ENCODE measurements around the gene OGFOD3.
"Not testable (repeated sequence)": the region's sequence is repeated elsewhere in the genome, so short reads cannot be mapped to it uniquely, and the experiment has no call there.

The OGFOD3 gene

DNA sequence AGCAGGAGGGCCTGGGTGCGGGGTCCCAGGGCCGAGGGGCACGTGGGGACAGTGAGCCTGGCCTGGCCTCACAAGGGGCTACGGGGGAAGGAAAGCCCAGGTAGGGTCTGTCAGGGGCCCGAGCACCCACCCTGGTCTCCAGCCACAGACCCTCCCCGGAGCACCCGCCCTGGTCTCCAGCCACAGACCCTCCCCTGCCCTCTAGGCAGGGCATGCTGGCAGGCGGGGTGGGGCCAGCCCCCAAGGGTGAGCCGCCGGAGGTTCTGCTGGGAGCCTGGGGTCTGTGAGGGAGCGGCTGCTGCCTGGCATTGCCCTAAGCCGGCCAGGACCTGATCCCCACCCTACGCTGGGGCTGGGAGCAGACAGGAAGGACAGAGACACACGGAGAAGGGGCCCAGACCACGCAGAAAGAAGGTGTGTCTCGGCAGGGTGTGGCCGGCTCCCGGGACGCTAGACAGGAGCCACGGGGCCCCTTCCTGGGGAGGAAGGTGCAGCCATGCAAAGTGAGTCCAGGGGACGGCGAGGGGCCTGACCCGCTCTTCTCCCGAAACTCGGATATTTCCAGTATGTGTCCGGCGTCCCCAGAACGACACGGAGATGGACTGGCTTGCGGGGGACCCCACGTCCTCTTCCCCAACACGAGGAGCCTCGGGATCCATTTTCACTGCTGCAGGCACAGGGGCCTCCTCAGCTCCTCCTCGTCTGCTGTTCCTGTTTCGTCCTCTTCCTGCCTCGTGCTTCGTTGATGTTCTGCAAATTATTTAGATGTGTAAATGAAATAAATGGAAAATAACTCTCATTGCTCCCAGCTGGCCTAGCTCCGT is 31.3 kb downstream of the OGFOD3 start:
- DNase-seq = no peak

DNA sequence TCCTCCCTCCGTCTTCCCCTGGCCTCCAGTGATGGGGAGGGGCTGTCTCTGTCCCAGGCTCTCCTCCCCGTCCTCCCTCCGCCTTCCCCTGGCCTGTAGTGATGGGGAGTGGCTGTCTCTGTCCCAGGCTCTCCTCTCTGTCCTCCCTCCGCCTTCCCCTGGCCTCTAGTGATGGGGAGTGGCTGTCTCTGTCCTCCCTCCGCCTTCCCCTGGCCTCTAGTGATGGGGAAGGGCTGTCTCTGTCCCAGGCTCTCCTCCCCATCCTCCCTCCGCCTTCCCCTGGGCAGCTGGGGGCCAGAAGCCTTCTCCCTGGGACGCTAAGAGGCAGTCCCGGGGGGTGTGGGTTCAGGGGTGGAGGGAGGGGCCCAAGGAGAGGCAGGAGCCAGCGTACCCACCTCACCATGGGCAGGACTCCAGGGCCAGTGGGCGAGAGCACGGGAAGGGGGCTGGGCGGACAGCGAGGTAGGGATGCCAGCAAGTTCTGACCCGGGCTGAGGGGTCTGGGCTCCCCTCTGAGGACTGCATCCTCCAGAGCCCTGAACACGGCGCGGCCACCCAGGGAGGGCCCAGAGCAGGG is 32.0 kb downstream of the OGFOD3 start:
- DNase-seq = no peak

DNA sequence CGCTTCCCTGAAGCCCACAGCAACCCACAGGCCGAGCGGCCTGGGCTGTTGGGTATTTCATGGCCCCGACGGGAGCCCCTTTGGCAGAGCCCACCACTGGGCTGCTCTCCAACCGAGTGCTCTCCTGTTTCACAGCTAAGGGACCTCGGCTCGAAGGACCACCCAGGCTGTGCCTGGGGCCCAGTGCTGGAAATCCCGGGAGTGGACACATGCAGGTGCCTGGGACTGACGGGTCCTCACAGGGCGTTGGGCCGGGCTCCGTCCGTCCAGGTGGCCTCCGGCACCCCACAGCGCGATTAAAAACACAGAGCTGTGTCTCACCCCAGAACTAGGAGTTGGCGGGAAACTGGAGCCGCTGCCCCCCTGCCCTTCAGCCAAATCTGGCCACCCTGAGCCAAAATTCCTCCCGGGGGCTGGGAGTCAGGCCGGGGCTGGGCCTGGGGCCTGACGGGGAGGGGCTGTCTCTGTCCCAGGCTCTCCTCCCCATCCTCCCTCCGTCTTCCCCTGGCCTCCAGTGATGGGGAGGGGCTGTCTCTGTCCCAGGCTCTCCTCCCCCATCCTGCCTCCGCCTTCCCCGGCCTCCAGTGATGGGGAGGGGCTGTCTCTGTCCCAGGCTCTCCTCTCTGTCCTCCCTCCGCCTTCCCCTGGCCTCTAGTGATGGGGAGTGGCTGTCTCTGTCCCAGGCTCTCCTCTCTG is 32.7 kb downstream of the OGFOD3 start:
- DNase-seq = no peak

DNA sequence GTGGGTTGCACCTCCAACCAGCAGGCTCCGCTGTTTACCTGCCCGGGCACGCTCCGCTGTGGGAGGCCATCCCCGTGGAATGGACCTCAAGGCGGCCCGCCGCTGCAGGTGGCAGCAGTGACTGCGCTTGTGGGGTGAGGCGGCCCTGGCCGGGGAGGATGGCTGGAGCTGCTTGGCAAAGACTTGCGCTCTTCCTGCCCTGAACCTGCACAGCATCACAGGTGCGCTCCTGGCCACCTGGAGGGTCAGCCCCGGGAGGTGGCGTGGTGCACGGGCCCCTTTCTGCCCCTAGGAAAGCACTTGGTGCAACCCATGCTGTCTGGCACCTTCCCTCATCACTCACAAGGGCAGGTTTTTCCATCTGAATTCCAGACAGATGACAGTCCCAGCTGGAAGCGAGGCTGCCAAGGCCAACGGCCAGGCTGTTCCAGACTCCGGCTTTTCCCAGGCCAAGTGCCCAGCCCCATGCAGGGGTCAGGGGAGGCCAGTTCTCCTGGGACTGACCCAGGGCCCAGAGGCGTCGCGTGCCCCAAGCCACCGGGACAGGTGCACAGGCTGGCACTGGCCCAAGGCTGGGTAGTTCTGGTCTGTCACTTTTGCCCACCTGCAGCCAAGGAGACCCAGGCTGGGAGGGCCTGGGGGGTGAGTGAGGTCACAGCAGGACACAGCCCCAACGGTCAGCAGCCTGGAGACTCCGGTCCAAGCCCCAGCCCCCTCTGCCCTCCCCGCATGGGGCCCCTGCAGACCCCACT is 33.5 kb downstream of the OGFOD3 start:
- DNase-seq = peak; percentile 73

- DNase-seq = peak; percentile 45
Observed at GRCh38 chr17:82384051-82384729, 34.2 kb downstream of the OGFOD3 start.

DNA sequence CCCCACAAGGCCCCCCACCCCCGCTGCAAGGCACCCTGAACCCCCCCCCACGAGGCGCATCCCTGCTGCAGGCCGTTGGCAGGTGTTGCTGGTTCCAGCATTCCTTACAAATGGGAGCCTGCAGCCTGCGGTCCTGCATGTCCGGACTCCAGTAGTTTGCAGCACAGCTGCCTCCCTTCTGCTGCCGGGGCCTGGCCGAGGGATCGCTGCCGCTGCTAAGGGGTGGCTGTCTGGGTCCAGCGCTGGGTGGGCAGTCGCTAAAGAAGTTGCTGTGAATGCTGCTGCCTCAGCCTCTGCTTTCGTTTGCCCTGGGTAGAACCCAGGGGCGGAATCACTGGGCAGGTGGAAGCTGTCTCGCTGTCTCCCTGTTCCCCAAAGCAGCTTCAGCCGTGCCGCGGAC is 35.0 kb downstream of the OGFOD3 start:
- no peak for DNase-seq

- DNase-seq = no peak
Observed at GRCh38 chr17:82382933-82383255, 35.5 kb downstream of the OGFOD3 start.

DNA sequence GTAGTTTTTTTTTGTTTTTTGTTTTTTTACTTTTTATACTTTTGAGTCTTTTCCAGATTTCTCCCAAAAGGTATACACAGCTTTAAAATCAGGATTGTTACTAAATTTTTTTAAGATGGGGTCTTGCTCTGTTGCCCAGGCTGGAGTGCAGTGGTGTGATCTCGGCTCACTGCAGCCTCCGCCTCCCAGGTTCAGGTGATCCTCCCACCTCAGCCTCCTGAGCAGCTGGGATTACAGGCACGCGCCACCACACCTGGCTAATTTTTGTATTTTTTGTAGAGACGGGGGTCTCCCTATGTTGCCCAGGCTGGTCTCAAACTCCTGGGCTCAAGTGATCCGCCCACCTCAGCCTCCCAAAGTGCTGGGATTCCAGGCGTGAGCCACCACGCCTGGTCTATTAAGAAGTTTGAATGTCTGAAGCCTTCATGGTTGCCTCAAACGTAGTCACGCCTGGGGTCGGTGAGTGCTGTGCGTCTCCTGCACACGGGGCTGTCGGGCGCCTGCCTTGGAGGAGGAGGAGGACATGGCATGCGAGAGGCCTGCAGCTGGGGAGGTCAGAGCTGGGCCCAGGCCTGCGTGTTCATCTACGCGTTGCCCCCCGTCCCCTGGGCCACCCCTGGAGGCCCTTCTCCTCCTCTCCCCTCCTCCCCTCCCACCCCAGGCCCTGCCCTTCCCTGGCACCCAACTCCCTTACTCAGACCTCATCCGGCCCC is 36.0 kb downstream of the OGFOD3 start:
- not testable (repeated sequence) for DNase-seq

DNA sequence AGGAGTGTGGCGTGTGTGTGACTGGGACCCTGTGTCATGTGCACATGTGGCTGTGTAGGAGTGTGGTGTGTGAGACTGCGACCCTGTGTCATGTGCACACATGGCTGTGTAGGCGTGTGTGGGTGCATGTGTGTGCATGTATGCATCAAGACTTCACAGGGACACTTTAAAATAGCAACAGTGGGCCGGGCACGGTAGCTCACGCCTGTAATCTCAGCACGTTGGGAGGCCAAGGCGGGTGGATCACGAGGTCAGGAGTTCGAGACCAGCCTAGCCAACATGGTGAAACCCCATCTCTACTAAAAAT is 36.7 kb downstream of the OGFOD3 start:
- not testable (repeated sequence) for DNase-seq

- DNase-seq = peak; percentile 66
Observed at GRCh38 chr17:82380860-82381702, 37.3 kb downstream of the OGFOD3 start.

DNA sequence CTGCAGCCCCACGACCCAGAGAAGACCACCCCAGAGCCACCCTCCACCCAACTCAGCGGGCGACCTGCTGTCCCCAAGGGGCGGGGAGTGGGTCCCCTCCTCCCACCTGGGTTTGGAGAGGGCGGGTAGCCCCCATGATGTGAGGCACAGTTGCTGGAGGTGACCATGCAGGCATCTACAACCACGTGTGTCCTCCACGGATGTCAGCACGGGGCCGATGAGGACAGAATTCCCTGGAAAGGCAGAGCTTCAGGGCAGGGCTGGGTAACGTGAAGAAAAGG is 39.7 kb downstream of the OGFOD3 start:
- no peak for DNase-seq

GRCh38 chr17:82377924-82378740 is 40.3 kb downstream of the OGFOD3 start:
- DNase-seq = no peak

- DNase-seq = not testable (repeated sequence)
Observed at GRCh38 chr17:82377294-82377693, 41.1 kb downstream of the OGFOD3 start.

GRCh38 chr17:82376042-82376730 is 42.2 kb downstream of the OGFOD3 start:
- no peak for DNase-seq

- DNase-seq = no peak
Observed at GRCh38 chr17:82375359-82376041, 42.9 kb downstream of the OGFOD3 start.

- no peak for DNase-seq
Observed at GRCh38 chr17:82374626-82375331, 43.6 kb downstream of the OGFOD3 start.

- DNase-seq = no peak
Observed at GRCh38 chr17:82373731-82374625, 44.4 kb downstream of the OGFOD3 start.

DNA sequence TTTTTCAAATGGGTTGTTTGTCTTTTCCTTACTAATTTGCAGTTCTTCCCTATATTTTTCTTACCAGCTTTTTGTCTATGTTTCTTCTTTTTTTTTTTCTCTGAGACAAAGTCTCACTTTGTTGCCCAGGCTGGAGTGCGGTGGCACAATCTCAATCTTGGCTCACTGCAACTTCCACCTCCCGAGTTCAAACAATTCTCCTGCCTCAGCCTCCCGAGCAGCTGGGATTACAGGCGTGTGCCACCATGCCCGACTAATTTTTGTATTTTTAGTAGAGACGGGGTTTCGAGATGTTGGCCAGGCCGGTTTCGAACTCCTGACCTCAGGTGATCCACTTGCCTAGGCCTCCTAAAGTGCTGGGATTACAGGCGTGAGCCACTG is 45.3 kb downstream of the OGFOD3 start:
- not testable (repeated sequence) for DNase-seq
